ENCODE data around the gene CNTNAP1. TPM values are rescaled to one million over a fixed set of nuclear protein-coding genes. Genes with fewer than 3 reads are reported as not detected.

CNTNAP1 gene
- total RNA-seq, 1 experiment from 2014 or later = 5.6 TPM

- H3K9me3 ChIP-seq (ENCODE audit: low read depth, low read length, poor library complexity, severe bottlenecking) = no peaks in the 10 kb centered on the region
- H3K4me3 ChIP-seq (ENCODE audit: low read depth, low read length, poor library complexity, severe bottlenecking) = no peak overlapping the region
- no TSS peak for BruUV-seq (replicated peaks)
- POLR2A ChIA-PET (ENCODE audit: low non-redundant PET) = no interaction called here
- CTCF ChIA-PET = no interaction called here
- DNase-seq (ENCODE audit: low spot score) = no peak
- no peak overlapping the region for H3K27ac ChIP-seq (ENCODE audit: low read depth, low read length, poor library complexity, severe bottlenecking)
- H3K27me3 ChIP-seq (replicated peaks; ENCODE audit: insufficient read depth, low read depth, low read length, poor library complexity) = no peaks in the 10 kb centered on the region
- peaks cover 22% of the 10 kb centered on the region for H3K36me3 ChIP-seq (ENCODE audit: insufficient read depth, low read length, poor library complexity, severe bottlenecking)
- TF ChIP-seq, protein P1, sequence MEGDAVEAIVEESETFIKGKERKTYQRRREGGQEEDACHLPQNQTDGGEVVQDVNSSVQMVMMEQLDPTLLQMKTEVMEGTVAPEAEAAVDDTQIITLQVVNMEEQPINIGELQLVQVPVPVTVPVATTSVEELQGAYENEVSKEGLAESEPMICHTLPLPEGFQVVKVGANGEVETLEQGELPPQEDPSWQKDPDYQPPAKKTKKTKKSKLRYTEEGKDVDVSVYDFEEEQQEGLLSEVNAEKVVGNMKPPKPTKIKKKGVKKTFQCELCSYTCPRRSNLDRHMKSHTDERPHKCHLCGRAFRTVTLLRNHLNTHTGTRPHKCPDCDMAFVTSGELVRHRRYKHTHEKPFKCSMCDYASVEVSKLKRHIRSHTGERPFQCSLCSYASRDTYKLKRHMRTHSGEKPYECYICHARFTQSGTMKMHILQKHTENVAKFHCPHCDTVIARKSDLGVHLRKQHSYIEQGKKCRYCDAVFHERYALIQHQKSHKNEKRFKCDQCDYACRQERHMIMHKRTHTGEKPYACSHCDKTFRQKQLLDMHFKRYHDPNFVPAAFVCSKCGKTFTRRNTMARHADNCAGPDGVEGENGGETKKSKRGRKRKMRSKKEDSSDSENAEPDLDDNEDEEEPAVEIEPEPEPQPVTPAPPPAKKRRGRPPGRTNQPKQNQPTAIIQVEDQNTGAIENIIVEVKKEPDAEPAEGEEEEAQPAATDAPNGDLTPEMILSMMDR (conservative IDR thresholded peaks at IDR 0.05; ENCODE audit: low read depth, low read length) = no peak
- no peak for TF ChIP-seq EZH2 (IDR thresholded peaks at IDR 0.05; ENCODE audit: borderline replicate concordance, low read depth, low read length, poor library complexity, severe bottlenecking)
- intact Hi-C loops (cut with micrococcal nuclease; ENCODE audit: unreplicated experiment) = no loop called here
- H3K4me1 ChIP-seq (ENCODE audit: insufficient read depth, low read length, poor library complexity, severe bottlenecking) = no peaks in the 10 kb centered on the region
Measured at GRCh38 chr17:42708588-42708987, 26.3 kb downstream of the CNTNAP1 start.

DNA sequence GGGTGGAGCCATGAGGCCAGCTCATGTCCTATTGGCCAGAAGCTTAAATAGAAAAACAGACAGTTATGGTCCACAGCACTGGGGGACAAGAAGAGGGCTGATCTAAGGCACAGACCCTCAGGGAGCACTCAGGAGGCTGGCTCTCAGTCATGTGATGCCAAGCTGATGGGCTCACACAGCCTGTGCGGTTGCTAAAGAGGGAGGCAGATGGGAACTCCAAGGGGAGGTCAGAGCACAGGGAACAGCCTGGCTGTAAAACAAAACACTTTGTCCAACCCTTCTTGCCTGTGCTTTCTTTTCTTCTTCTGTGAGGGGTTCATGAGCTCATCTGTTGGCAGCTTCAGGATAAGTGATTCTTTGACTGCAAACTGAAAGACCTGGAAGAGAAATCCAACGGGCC, 27.2 kb downstream of the CNTNAP1 start:
- intact Hi-C loops (cut with micrococcal nuclease; ENCODE audit: unreplicated experiment) = no loop called here
- H3K36me3 ChIP-seq (ENCODE audit: insufficient read depth, low read length, poor library complexity, severe bottlenecking) = peaks cover 21% of the 10 kb centered on the region
- BruUV-seq (replicated peaks) = no TSS peak

DNA sequence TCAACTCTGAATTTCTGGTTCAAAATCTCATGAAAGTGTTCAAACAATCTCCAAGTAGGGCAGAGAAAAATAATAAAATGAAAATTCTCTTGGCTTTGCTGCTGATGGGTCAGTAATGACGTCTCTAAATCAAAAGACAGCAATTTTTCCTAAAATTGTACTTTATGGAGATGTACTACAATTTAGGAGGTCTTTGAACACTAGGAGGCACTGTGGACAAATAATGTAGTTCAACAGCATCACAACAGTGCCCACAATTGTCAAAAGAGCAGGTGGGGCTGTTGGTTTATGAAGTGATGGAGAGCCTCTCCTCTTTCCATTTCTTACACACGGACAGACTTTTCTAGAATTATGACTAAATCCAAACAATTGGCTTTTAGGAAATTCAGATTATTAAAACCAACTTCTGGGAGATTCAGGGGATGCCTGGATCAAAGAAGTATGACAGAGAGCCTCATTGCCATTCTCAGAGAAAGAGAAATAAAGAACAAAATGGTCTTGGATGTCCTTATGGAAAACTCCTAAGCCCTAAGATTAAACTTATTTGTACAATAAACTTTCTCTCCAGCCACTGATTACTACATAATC, 38.8 kb downstream of the CNTNAP1 start:
- Histone ChIP-seq H3K27ac (ENCODE audit: low read depth, low read length, poor library complexity, severe bottlenecking) (no peak overlapping the region), H3K36me3 (ENCODE audit: insufficient read depth, low read length, poor library complexity, severe bottlenecking) (peaks cover 25% of the 10 kb centered on the region), H3K4me1 (ENCODE audit: insufficient read depth, low read length, poor library complexity, severe bottlenecking) (no peaks in the 10 kb centered on the region), H3K9me3 (ENCODE audit: low read depth, low read length, poor library complexity, severe bottlenecking) (no peaks in the 10 kb centered on the region), H3K27me3 (replicated peaks; ENCODE audit: insufficient read depth, low read depth, low read length, poor library complexity) (no peaks in the 10 kb centered on the region), H3K4me3 (ENCODE audit: low read depth, low read length, poor library complexity, severe bottlenecking) (no peak overlapping the region)
- no peak for TF ChIP-seq EZH2 (IDR thresholded peaks at IDR 0.05; ENCODE audit: borderline replicate concordance, low read depth, low read length, poor library complexity, severe bottlenecking)
- TF ChIP-seq, protein P1 (conservative IDR thresholded peaks at IDR 0.05; ENCODE audit: low read depth, low read length) = peak; percentile 61
- peak; percentile 57 for DNase-seq (ENCODE audit: low spot score)
- ChIA-PET POLR2A (ENCODE audit: low non-redundant PET) (no interaction called here), CTCF (interaction anchor here (0.6 kb wide), 1 partner anchor 78 kb away, joined by 3 read pairs; no protein-coding TSS in a partner anchor)
- intact Hi-C loops (cut with micrococcal nuclease; ENCODE audit: unreplicated experiment) = loop anchor here (10.0 kb wide), 1 partner anchor 104 kb away; the partner anchor contains the start of gene BECN1
- no TSS peak for BruUV-seq (replicated peaks)

More for the DNA sequence above, 27.2 kb downstream of the CNTNAP1 start:
- H3K4me1 ChIP-seq (ENCODE audit: insufficient read depth, low read length, poor library complexity, severe bottlenecking) = no peaks in the 10 kb centered on the region
- H3K4me3 ChIP-seq (ENCODE audit: low read depth, low read length, poor library complexity, severe bottlenecking) = no peak overlapping the region
- H3K9me3 ChIP-seq (ENCODE audit: low read depth, low read length, poor library complexity, severe bottlenecking) = no peaks in the 10 kb centered on the region
- DNase-seq (ENCODE audit: low spot score) = no peak
- CTCF ChIA-PET = no interaction called here
- TF ChIP-seq, protein P1 (conservative IDR thresholded peaks at IDR 0.05; ENCODE audit: low read depth, low read length) = no peak
- TF ChIP-seq EZH2 (IDR thresholded peaks at IDR 0.05; ENCODE audit: borderline replicate concordance, low read depth, low read length, poor library complexity, severe bottlenecking) = no peak
- POLR2A ChIA-PET (ENCODE audit: low non-redundant PET) = no interaction called here
- no peaks in the 10 kb centered on the region for H3K27me3 ChIP-seq (replicated peaks; ENCODE audit: insufficient read depth, low read depth, low read length, poor library complexity)
- no peak overlapping the region for H3K27ac ChIP-seq (ENCODE audit: low read depth, low read length, poor library complexity, severe bottlenecking)

Data from A673 (cell line).